NB4 (cell line): Measurements from ENCODE around the gene SMC3.
"Not testable (repeated sequence)": the region's sequence is repeated elsewhere in the genome, so short reads cannot be mapped to it uniquely, and the experiment has no call there.

Experiments
- DNase-seq: peaks from one replicate; pipeline ENCODE4 v3.0.0; 2010; ENCODE audit warnings: low read depth
- H3K4me3 ChIP-seq: one replicate; pipeline ENCODE4 v1.5.1; 2011; ENCODE audit warnings: mild to moderate bottlenecking, low read depth, low read length, moderate library complexity
- CTCF ChIP-seq: IDR thresholded peaks from one replicate; pipeline ENCODE4 v1.5.1; 2012; ENCODE audit warnings: low read depth, low read length
- MAX ChIP-seq: IDR thresholded peaks from 2 replicates; pipeline ENCODE4 v1.6.1; 2011; ENCODE audit warnings: low read depth, low read length
- MYC ChIP-seq: IDR thresholded peaks from 2 replicates; pipeline ENCODE4 v1.6.1; 2011; ENCODE audit warnings: low read depth, low read length
- POLR2A ChIP-seq: IDR thresholded peaks from 2 replicates; pipeline ENCODE4 v1.6.1; 2011; ENCODE audit warnings: mild to moderate bottlenecking; ENCODE audit not compliant: insufficient read length; ENCODE audit errors: extremely low read depth

The SMC3 gene

GRCh38 chr10:110637558-110638053 lies 70.1 kb downstream of the SMC3 start:
- no peak overlapping the region for H3K4me3 ChIP-seq
- DNase-seq, result no peak
- no peak for TF ChIP-seq MAX
- no peak for TF ChIP-seq CTCF
- no peak for TF ChIP-seq MYC
- no peak for TF ChIP-seq POLR2A

GRCh38 chr10:110638319-110638718 lies 70.8 kb downstream of the SMC3 start:
- TF ChIP-seq MYC (no peak), POLR2A (no peak), CTCF (no peak), MAX (no peak)
- no peak for DNase-seq
- no peak overlapping the region for H3K4me3 ChIP-seq

- H3K4me3 ChIP-seq, DNase-seq: not testable (repeated sequence)
Observed at GRCh38 chr10:110639046-110639445, 71.6 kb downstream of the SMC3 start.

GRCh38 chr10:110639858-110640257 lies 72.4 kb downstream of the SMC3 start:
- not testable (repeated sequence) for H3K4me3 ChIP-seq, DNase-seq

GRCh38 chr10:110641256-110641655 lies 73.8 kb downstream of the SMC3 start:
- TF ChIP-seq CTCF (no peak), POLR2A (no peak)
- H3K4me3 ChIP-seq, result no peak overlapping the region
- peak; percentile 45 for DNase-seq

- TF ChIP-seq MAX, result no peak
- TF ChIP-seq CTCF, result no peak
- TF ChIP-seq POLR2A, result no peak
Observed at GRCh38 chr10:110642204-110643034, 74.9 kb downstream of the SMC3 start.

GRCh38 chr10:110643035-110643652 lies 75.6 kb downstream of the SMC3 start:
- no peak overlapping the region for H3K4me3 ChIP-seq
- DNase-seq, result no peak

More at GRCh38 chr10:110642204-110643034, 74.9 kb downstream of the SMC3 start:
- DNase-seq, result no peak
- no peak overlapping the region for H3K4me3 ChIP-seq

More at GRCh38 chr10:110643035-110643652, 75.6 kb downstream of the SMC3 start:
- TF ChIP-seq MAX (no peak), POLR2A (no peak), CTCF (no peak), MYC (no peak)
